Measurements from ENCODE around the gene RBCK1.
"Not testable (repeated sequence)": the region's sequence is repeated elsewhere in the genome, so short reads cannot be mapped to it uniquely, and the experiment has no call there.

The RBCK1 gene

DNA sequence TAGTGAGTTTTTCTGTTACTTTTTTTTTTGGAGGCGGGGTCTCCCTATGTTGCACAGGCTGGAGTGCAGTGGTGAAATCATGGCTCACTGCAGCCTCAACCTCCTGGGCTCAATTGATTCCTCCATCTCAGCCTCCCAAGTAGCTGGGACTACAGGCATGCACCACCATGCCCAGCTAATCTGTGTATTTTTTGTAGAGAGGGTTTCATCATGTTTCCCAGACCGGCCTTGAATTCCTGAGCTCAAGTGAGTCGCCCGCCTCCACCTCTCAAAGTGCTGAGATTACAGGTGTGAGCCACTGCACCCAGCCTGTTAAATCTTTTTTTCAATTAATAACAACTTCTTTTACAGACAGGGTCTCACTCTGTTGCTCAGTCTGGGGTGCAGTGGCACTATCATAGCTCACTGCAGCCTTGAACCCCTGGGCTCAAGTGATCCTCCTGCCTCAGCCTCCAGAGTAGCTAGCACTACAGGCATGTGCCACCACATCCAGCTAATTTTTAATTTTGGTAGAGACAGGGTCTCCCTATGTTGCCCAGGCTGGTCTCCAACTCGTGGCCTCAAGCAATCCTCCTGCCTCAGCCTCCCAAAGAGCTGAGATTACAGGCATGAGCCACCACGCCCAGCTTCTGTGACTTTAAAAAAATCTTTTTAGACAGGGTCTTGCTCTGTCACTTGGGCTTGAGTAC lies 68.6 kb downstream of the RBCK1 start:
- not testable (repeated sequence) for DNase-seq

DNA sequence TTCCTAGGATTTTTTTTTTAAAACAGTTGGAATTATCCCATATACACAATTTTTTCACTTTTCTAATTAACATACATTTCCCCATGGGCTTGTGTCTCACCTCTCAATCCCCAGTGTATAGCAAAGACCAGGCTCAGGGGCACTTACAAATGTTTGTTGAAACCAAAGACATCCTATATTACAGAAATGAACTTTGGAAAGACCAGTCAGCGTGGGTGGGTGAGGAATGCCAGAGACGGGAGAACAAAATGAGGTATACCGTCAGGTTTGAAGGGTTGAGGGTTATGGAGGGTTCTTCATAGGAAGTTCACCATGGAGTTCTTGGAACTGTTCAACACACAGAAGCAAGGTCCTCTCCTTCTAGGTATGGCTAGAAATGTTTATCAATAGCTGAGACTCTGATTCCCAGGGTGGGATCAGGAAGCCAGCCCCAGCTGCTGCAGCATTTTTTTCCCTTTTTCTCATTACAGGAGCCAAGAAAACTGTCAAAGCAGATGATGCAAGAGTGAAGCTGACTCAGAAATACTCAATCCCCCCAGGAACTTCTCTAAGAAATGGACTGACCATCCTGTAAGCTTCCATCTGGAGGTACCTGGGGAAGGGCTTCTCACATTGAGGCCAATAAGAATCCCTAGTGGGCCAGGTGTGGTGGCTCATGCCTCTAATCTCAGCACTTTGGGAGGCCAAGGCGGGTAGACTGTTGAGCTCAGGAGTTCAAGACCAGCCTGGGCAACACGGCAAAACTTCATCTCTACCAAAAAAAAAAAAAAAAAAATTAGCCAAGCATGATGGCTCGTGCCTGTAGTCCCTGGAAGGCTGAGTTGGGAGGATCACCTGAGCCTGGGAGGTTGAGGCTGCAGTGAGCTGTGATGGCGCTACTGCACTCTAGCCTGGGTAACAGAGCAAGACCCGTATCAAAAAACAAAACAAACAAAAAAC lies 70.2 kb downstream of the RBCK1 start:
- no peak for DNase-seq

DNA sequence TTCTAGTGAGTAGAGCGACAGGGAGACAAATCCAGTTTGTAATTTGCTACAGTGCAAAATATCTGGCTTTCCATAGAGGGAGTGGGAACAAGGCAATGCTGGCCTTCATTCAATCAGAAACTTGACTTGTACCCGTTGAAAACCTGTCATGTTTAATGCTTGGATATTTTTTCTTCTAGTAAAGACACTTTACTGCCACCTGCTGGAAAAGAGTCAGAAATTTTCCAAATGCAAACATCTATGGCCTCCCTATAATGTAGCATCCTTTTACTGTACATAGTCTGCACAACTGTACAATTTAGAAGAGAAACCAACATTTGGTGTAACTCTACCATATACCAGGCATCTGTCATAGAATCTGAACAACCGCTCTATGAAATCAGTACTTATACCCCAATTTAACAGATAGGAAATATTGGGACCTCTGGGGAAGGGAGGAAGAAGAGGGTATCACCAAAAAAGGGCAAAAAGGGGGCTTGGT lies 70.9 kb downstream of the RBCK1 start:
- DNase-seq, result peak; percentile 23 to 59

DNA sequence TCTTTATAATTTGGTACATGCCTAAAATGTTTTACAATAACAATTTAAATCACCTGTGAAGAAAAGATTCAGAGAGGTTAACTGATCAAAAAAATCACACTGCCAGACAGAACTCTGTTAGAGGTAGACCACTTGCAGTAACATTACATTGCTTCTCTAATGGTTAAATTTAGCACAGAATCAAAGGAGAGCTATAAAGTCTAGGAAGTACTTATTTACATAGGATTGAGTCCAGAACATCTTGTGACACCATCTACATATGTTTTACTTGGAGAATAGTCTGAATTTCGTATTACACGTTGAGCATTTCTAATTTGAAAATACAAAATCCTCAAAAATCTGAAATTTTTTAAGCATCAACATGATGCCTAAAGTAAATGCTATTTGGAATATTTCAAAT lies 71.4 kb downstream of the RBCK1 start:
- DNase-seq, result no peak

DNA sequence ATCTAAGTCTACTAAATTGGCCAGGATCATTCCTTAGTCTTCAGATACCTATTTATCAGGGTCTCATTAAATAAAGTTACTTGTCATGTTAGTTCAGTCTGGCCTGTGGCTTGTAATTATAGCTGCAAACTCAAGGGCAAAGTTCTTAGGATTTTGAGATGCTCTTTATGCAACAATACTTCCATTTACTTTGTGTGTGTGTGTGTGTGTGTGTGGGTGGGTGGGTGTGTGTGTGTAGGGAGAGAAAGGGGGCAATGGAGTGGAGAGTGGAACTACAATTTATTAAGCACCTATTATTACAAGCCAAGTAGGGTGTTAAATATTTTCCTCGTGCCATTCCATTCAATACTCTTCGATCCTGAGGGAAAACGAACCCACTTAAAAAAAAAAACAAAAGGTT lies 71.9 kb downstream of the RBCK1 start:
- DNase-seq, result no peak

DNA sequence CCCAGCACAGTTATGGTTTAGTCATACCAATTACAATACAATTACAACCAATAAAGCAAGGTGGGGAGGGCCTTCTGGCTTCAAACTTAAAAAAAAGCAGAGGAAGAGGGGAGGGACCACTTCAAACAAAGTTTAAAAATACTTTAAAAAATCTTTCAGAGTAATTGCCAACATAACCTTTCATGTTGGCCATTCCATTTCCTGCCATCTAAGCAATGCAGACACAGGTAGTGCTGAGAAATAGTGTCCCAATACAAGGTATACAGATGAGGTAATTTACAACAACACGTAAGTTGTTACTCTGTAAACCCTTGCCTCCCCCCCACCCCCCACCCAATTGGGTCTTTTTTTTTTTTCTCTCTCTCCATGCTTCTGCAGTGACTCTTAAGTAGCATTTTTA lies 73.1 kb downstream of the RBCK1 start:
- no peak for DNase-seq

All from NCI-H2081 (cell line).